ENCODE data around the gene SERPIND1.

GRCh38 chr22:20814221-20814808, 40.4 kb downstream of the SERPIND1 start:
- TF ChIP-seq CTCF (IDR thresholded peaks at IDR 0.05) (no peak), POLR2A (IDR thresholded peaks at IDR 0.05) (no peak)

All from prostate gland (tissue), 2 donors.